HEK293 (cell line): ENCODE measurements around the gene PLK1.

ENCODE experiments used
- YY1 ChIP-seq: fragments of 450-650 bp; formaldehyde crosslinking; IDR thresholded peaks from 2 replicates; pipeline ENCODE4 v1.5.1; 2018; ENCODE audit warnings: missing biosample characterization, missing genetic modification characterization
- ZBTB26 ChIP-seq: fragments of 450-650 bp; formaldehyde crosslinking; optimal IDR thresholded peaks from 2 replicates; pipeline ENCODE3; 2016; ENCODE audit warnings: missing biosample characterization, mild to moderate bottlenecking, missing genetic modification characterization
- ZNF707 ChIP-seq: fragments of 450-650 bp; formaldehyde crosslinking; IDR thresholded peaks from 2 replicates; pipeline ENCODE4 v1.5.1; 2016; ENCODE audit warnings: missing biosample characterization, missing genetic modification characterization
- ZNF830 ChIP-seq: fragments of 450-650 bp; IDR thresholded peaks from 2 replicates; pipeline ENCODE4 v1.5.0; 2018; ENCODE audit warnings: missing biosample characterization, missing genetic modification characterization, low read depth, mild to moderate bottlenecking, moderate library complexity

DNA sequence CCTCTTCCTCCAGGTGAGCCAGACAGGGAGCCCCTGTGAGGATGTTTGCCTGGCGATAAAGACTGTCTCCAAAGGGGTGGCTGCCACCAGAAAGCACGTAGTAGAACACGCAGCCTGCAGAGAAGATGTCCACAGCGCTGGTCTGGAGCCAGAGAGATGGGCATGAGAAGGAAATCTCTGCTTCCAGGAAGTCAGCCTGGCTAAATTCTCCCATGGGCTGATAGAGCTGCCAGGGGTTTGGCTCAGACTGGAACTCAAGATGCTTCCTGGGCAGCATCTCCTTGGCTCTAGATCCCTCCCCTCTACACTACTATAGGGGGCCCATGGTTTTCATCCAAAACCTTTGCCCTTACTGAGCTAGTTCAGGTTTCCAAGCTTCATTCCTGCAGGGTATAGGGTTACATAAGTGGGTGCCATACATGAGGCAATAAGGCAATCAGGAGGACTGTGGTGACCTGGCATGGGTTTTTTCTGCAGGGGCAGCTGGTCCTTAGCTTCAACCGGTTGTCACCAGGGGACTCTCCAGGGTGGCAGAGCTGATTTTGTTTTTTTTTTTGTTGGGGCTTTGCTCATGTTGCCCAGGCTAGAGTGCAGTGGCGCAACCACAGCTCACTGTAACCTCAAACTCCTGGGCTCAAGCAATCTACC lies 13.6 kb downstream of the PLK1 start:
- TF ChIP-seq ZBTB26 (tag by site-specific recombination) (no peak), ZNF830 (no peak), ZNF707 (no peak), YY1 (tag by site-specific recombination) (no peak)
